ENCODE measurements around the gene TMEM256.

- TF ChIP-seq CTCF (IDR thresholded peaks at IDR 0.05): no peak
- TF ChIP-seq POLR2A (IDR thresholded peaks at IDR 0.05): no peak
Observed at GRCh38 chr17:7354262-7354843, 49.5 kb downstream of the TMEM256 start.

Measured in uterus (tissue), 2 donors.